ENCODE measurements around the gene SARM1. TPM values are rescaled to one million over a fixed set of nuclear protein-coding genes. Genes with fewer than 3 reads are reported as not detected.

The SARM1 gene
- total and polyA plus RNA-seq, 9 of the 15 experiments (the other 6 are each of a cell fraction or from before 2014, with no cell fraction given): 0.04 to 0.55 (median 0.11) TPM; not detected in 2

DNA sequence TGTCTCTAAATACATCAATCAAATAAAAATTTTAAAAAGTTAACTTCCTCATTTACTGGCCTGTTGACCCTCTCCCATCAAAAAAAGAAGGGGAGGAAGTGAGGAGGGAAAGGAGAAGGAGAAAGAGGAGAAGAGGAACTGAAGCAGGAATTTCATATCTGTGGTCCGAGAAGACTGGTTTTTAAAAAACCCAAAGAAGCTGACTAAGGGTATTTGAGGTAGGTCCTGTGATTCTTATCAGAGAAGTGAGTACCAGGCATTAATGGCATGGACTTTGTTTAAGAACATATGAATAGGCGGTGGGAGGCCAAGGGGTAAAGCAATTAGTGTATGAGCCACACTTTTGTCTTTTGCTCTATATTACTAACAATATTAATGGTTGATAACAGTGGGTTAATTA lies 32.5 kb downstream of the SARM1 start (continued):
- no peak for TF ChIP-seq RREB1 (CRISPR knock-in tag; IDR thresholded peaks at IDR 0.05)

GRCh38 chr17:28404461-28404811 lies 32.9 kb downstream of the SARM1 start:
- FAIRE-seq (no peak), DNase-seq (ENCODE audit: extremely low read depth in 1 of 4, low spot score in 3 of 4) (no peak), ATAC-seq (no peak)
- Histone ChIP-seq H3K36me3 (ENCODE audit: control insufficient read depth, insufficient read depth, low read length) (peaks cover 14% of the 10 kb centered on the region; the same call in 1 of the 3 replicates), H4K20me1 (replicated peaks; ENCODE audit: control insufficient read depth, insufficient read depth, low read length) (no peaks in the 10 kb centered on the region), H3K4me1 (replicated peaks in 1 of 2; ENCODE audit: control insufficient read depth in 2 of 2, insufficient read depth in 2 of 2, low read length in 2 of 2) (peaks cover 8 to 21% of the 10 kb centered on the region in 2 experiments; a peak in 3 of 5 replicates), H2AFZ (ENCODE audit: low read depth, low read length) (no peak overlapping the region), H3K4me3 (no peak overlapping the region), H3K9me1 (ENCODE audit: control insufficient read depth, insufficient read depth, low read length) (peaks cover 3% of the 10 kb centered on the region), H3K27ac (ENCODE audit: extremely low read depth, low read depth, low read length) (no peak overlapping the region), H3K27me3 (ENCODE audit: control insufficient read depth in 2 of 2, insufficient read depth in 2 of 2, low read length in 2 of 2) (0 out of 5 replicates have a peak, but pooled peaks cover 0 to 1% of the 10 kb centered on the region in 2 experiments), H3K4me2 (ENCODE audit: insufficient read depth, low read length) (no peak overlapping the region), H3K9me3 (replicated peaks; ENCODE audit: control insufficient read depth, insufficient read depth, low read depth, low read length) (no peaks in the 10 kb centered on the region), H3K9ac (ENCODE audit: insufficient read depth in 1 of 2, low read depth in 2 of 2, low read length in 2 of 2) (peak overlapping the region in 1 of 2 experiments; percentile 37; a peak in 1 of 4 replicates), H3K79me2 (ENCODE audit: control insufficient read depth, insufficient read depth, low read length) (peaks cover 2% of the 10 kb centered on the region; the same call in 1 of the 3 replicates)
- ChIA-PET CTCF (ENCODE audit: low intra/inter-chr PET ratio) (no interaction called here), POLR2A (interaction anchor here (0.6 to 2.5 kb wide), 8 partner anchors 10 to 619 kb away, joined by 3 to 8 read pairs (median 4); no protein-coding TSS in a partner anchor)
- no TSS peak for BruUV-seq (replicated peaks)
- in situ Hi-C loops (cut with MboI) (no loop called here), intact Hi-C loops (cut with micrococcal nuclease) (no loop called here)
- WGBS (ENCODE audit: insufficient coverage, low coverage, missing lambda C conversion rate): 84% methylated on average over 5 of the region's 5 CpGs
- TF ChIP-seq SRF (CRISPR knock-in tag; IDR thresholded peaks at IDR 0.05): no peak
- TF ChIP-seq BCLAF1 (IDR thresholded peaks at IDR 0.05; ENCODE audit: borderline replicate concordance in 1 of 2, control insufficient read depth in 1 of 2, low read depth in 2 of 2, low read length in 1 of 2): no peak
- no peak for TF ChIP-seq ZNF551 (CRISPR knock-in tag; IDR thresholded peaks at IDR 0.05)
- TF ChIP-seq RNF2 (IDR thresholded peaks at IDR 0.05): no peak
- TF ChIP-seq, protein P1, sequence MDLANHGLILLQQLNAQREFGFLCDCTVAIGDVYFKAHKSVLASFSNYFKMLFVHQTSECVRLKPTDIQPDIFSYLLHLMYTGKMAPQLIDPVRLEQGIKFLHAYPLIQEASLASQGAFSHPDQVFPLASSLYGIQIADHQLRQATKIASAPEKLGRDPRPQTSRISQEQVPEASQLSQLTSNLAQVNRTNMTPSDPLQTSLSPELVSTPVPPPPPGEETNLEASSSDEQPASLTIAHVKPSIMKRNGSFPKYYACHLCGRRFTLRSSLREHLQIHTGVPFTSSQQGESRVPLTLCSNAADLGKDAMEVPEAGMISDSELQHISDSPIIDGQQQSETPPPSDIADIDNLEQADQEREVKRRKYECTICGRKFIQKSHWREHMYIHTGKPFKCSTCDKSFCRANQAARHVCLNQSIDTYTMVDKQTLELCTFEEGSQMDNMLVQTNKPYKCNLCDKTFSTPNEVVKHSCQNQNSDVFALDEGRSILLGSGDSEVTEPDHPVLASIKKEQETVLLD (IDR thresholded peaks at IDR 0.05): no peak
- TF ChIP-seq ZNF197 (CRISPR knock-in tag; IDR thresholded peaks at IDR 0.05; ENCODE audit: low read depth): no peak
- TF ChIP-seq, protein P2, sequence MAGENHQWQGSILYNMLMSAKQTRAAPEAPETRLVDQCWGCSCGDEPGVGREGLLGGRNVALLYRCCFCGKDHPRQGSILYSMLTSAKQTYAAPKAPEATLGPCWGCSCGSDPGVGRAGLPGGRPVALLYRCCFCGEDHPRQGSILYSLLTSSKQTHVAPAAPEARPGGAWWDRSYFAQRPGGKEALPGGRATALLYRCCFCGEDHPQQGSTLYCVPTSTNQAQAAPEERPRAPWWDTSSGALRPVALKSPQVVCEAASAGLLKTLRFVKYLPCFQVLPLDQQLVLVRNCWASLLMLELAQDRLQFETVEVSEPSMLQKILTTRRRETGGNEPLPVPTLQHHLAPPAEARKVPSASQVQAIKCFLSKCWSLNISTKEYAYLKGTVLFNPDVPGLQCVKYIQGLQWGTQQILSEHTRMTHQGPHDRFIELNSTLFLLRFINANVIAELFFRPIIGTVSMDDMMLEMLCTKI (IDR thresholded peaks at IDR 0.05; ENCODE audit: partially characterized antibody): no peak

Measured in K562 (cell line).